Suprapubic skin (tissue), 4 donors: Measurements from ENCODE around the gene PEX10. TPM values are rescaled to one million over a fixed set of nuclear protein-coding genes. Genes with fewer than 3 reads are reported as not detected.

Experiments used
- DNase-seq, 2 donors: peaks; one replicate each; pipeline ENCODE4 v3.0.0-alpha.2; 2019; ENCODE audit warnings: low spot score in 2 of 2
- H3K27ac ChIP-seq: fragments of 200-600 bp; sonication (generic); one replicate; pipeline ENCODE4 v1.5.1; 2019
- H3K27me3 ChIP-seq: fragments of 200-600 bp; sonication (generic); one replicate; pipeline ENCODE4 v1.5.1; 2019
- H3K36me3 ChIP-seq: fragments of 200-600 bp; sonication (generic); one replicate; pipeline ENCODE4 v1.5.1; 2019
- H3K4me1 ChIP-seq: fragments of 200-600 bp; sonication (generic); one replicate; pipeline ENCODE4 v1.5.1; 2019
- H3K4me3 ChIP-seq: fragments of 200-600 bp; sonication (generic); one replicate; pipeline ENCODE4 v1.5.1; 2019; ENCODE audit warnings: mild to moderate bottlenecking
- H3K9me3 ChIP-seq: fragments of 200-600 bp; sonication (generic); one replicate; pipeline ENCODE4 v1.5.1; 2019
- EP300 ChIP-seq: sonication (generic); formaldehyde crosslinking; IDR thresholded peaks from one replicate; pipeline ENCODE4 v1.6.1; 2017; ENCODE audit warnings: antibody characterized with exemption
- POLR2A ChIP-seq, 2 donors: fragments of 450-650 bp; IDR thresholded peaks; one replicate each; pipeline ENCODE4 v1.6.1; 2017; ENCODE audit warnings: antibody characterized with exemption in 2 of 2, mild to moderate bottlenecking in 2 of 2, moderate library complexity in 2 of 2
- POLR2AphosphoS5 ChIP-seq, 3 donors: sonication (generic); formaldehyde crosslinking; IDR thresholded peaks; one replicate each; pipeline ENCODE4 v1.6.1; 2017; ENCODE audit warnings: antibody characterized with exemption in 3 of 3
- whole genome bisulfite sequencing: methylation state at CpG from one replicate; pipeline ENCODE4 v1.1.5; 2018; 5-methylcytosine and 5-hydroxymethylcytosine counted together
- total RNA-seq, 4 donors: library from RNA; depleted of rRNA; stranded (reverse); fragments of >200 nt; gene quantifications; one replicate each; pipeline ENCODE4 v1.1.0, GENCODE V29; 2016
- TF ChIP-seq, protein P1 (sequence below), 2 donors: fragments of 200-600 bp in 1 of 2; fragments of 450-650 bp in 1 of 2; sonication (generic) in 1 of 2; IDR thresholded peaks; one replicate each; pipeline ENCODE4 v1.5.1; 2016 to 2019; ENCODE audit warnings: antibody characterized with exemption in 2 of 2, mild to moderate bottlenecking in 1 of 2, moderate library complexity in 1 of 2

The PEX10 gene
- total RNA-seq, 4 donors from 2014 or later = 16.2 to 39.2 (median 27.3) TPM

DNA sequence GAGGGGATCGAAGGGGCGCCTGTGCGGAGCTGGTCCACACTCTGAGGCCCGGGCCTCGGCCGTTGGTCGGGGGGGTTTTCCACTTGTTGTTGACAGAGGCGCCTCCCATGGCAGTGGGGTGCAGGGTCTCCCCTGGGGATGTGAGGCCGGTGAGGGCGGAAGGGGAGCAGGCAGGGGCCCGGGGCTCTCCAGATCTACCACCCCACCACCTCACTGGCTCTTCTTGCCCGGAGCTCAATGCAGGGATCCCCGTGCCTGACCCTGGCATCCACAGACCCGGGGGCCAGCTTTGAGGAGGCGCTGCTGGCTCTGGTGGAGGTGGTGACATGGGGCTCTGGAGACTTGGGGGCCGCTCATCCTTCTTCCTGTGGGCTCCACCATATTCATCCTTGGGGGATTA is 7.1 kb upstream of the PEX10 start:
- Histone ChIP-seq H3K36me3 (no peaks in the 10 kb centered on the region), H3K9me3 (no peaks in the 10 kb centered on the region), H3K4me1 (peaks cover 30% of the 10 kb centered on the region), H3K27ac (no peak overlapping the region), H3K4me3 (no peak overlapping the region), H3K27me3 (peaks cover 47% of the 10 kb centered on the region)
- TF ChIP-seq, protein P1, sequence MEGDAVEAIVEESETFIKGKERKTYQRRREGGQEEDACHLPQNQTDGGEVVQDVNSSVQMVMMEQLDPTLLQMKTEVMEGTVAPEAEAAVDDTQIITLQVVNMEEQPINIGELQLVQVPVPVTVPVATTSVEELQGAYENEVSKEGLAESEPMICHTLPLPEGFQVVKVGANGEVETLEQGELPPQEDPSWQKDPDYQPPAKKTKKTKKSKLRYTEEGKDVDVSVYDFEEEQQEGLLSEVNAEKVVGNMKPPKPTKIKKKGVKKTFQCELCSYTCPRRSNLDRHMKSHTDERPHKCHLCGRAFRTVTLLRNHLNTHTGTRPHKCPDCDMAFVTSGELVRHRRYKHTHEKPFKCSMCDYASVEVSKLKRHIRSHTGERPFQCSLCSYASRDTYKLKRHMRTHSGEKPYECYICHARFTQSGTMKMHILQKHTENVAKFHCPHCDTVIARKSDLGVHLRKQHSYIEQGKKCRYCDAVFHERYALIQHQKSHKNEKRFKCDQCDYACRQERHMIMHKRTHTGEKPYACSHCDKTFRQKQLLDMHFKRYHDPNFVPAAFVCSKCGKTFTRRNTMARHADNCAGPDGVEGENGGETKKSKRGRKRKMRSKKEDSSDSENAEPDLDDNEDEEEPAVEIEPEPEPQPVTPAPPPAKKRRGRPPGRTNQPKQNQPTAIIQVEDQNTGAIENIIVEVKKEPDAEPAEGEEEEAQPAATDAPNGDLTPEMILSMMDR (IDR thresholded peaks at IDR 0.05) = no peak
- TF ChIP-seq POLR2AphosphoS5 (IDR thresholded peaks at IDR 0.05) (no peak), EP300 (no peak), POLR2A (IDR thresholded peaks at IDR 0.05) (no peak)
- 81% methylated on average over 15 of the region's 16 CpGs for WGBS
- DNase-seq = no peak

DNA sequence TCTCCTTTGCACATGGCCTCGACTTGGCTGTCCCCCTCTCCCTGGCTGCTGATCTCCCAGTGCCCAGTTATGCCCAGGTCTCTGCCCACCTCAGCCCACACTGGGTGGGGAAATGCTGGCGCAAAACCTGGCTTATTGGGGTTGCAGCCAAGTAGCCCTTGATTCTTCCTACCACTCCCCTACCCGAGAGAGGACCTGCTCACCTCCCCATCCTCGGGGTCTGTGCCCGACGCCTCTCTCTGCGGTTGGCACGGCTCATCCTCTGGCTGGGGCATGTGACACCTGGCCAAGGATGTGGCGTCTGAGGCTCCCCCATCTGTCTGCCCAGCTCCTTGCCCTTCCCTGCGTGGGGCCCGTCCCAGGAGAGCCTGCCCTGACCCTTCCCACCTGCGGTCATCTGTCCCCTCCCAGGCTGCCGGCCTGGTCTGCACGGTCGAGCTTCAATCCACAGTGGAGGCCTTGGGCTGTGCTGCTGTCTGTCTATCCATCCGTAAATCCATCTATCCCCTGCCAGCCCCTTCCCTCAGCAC is 6.5 kb upstream of the PEX10 start:
- no peak for DNase-seq
- peaks cover 47% of the 10 kb centered on the region for H3K27me3 ChIP-seq
- no peak overlapping the region for H3K4me3 ChIP-seq
- H3K9me3 ChIP-seq = no peaks in the 10 kb centered on the region
- no peaks in the 10 kb centered on the region for H3K36me3 ChIP-seq
- WGBS = 73% methylated on average over 14 of the region's 16 CpGs
- TF ChIP-seq POLR2A (IDR thresholded peaks at IDR 0.05) = no peak
- TF ChIP-seq EP300 = no peak
- no peak for TF ChIP-seq POLR2AphosphoS5 (IDR thresholded peaks at IDR 0.05)
- TF ChIP-seq, protein P1 (IDR thresholded peaks at IDR 0.05) = no peak
- no peak overlapping the region for H3K27ac ChIP-seq
- H3K4me1 ChIP-seq = peaks cover 36% of the 10 kb centered on the region

DNA sequence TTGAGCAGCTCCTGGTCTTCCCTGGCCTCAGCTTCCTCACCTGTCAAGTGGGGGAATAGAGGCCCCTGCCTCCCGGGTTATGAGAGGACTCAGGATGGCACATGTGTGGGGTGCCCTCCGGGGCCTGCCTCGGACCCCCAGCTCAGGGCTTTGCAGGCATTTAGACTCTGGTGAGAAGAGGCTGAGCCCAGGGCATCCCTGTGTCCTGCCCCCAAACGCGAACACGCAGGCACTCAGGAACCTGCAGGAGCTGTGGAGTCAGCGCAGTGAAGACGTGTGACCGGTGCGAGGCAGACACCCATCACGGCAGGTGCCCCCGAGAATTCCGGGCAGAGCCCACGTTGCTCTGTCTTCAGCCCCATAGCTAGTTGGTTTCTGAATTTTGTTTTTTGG is 5.5 kb upstream of the PEX10 start:
- Histone ChIP-seq H3K36me3 (no peaks in the 10 kb centered on the region), H3K9me3 (no peaks in the 10 kb centered on the region), H3K27ac (no peak overlapping the region), H3K4me1 (peaks cover 45% of the 10 kb centered on the region), H3K4me3 (no peak overlapping the region), H3K27me3 (peaks cover 47% of the 10 kb centered on the region)
- 100% methylated on average over 1 of the region's 14 CpGs for WGBS
- DNase-seq = no peak
- TF ChIP-seq POLR2AphosphoS5 (IDR thresholded peaks at IDR 0.05) (no peak), POLR2A (IDR thresholded peaks at IDR 0.05) (no peak), EP300 (no peak)
- TF ChIP-seq, protein P1 (IDR thresholded peaks at IDR 0.05) = no peak

DNA sequence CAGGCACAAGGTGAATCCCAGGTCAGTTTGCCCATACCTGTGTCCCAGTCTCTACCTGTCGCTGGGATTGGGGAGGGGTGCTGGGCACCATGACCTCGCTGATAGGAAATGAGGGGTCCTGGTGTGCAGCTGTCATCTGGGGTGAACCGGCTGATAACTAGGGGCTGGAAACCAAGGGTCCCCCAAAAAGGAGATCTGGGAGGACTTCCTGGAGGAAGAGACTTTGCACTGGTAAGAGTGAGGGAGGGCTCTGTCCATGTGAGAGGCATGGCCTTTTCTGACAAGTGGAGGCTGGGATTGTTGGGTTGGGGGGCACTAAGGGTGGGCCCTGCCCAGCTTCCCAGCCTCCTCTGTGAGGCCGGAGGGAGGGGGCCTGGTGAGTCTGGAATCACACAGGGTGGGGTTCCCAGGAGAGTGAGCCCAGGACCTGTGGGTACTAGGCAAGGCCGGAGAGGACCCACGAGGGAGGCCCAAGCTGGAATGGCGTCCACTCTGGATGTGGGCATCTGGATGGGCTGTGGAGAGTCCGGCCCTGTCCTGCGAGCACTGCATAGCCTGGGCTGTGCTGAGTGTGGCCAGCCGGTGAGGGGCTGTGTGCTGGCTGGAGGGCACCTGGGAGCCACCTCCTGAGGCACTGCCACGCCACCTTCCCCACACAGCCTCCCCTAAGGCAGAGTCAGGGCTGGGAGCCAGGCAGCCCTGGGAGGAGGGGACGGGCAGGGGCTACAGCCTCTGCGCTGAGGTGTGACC is 4.9 kb upstream of the PEX10 start:
- H3K4me3 ChIP-seq = peak overlapping the region; percentile 25
- peak overlapping the region; percentile 52 for H3K27ac ChIP-seq
- H3K27me3 ChIP-seq = peaks cover 47% of the 10 kb centered on the region
- DNase-seq = no peak
- peaks cover 45% of the 10 kb centered on the region for H3K4me1 ChIP-seq
- TF ChIP-seq EP300 (no peak), POLR2A (IDR thresholded peaks at IDR 0.05) (no peak), POLR2AphosphoS5 (IDR thresholded peaks at IDR 0.05) (no peak)
- TF ChIP-seq, protein P1 (IDR thresholded peaks at IDR 0.05) = no peak
- 87% methylated on average over 9 of the region's 13 CpGs for WGBS
- H3K36me3 ChIP-seq = no peaks in the 10 kb centered on the region
- H3K9me3 ChIP-seq = no peaks in the 10 kb centered on the region

DNA sequence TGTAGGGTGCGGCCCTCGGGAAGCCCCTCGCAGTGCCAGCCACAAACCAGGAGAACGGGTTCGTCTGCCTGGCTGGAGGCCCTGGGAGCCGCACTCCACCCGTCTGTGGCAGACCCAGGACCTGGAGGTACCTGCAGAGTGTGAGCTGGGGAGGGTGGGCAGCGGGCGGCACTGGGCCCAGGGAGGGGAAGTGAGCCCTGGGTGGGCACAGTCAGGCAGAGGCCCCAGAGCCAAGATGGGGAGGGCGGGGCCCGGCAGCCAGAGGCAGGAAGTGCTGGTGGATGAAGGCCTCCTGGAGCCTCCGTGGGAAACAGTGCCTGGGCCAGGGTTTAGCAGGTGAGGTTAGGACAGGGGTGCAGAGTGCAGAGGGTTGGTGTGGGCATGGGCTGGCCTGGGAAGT is 4.0 kb upstream of the PEX10 start:
- no peak for TF ChIP-seq EP300
- TF ChIP-seq POLR2AphosphoS5 (IDR thresholded peaks at IDR 0.05) = no peak
- TF ChIP-seq, protein P1 (IDR thresholded peaks at IDR 0.05) = no peak
- DNase-seq = no peak
- peaks cover 53% of the 10 kb centered on the region for H3K4me1 ChIP-seq
- no peaks in the 10 kb centered on the region for H3K36me3 ChIP-seq
- peaks cover 47% of the 10 kb centered on the region for H3K27me3 ChIP-seq
- WGBS = 5% methylated on average over 6 of the region's 12 CpGs
- no peaks in the 10 kb centered on the region for H3K9me3 ChIP-seq
- peak overlapping the region; percentile 25 for H3K4me3 ChIP-seq
- peak overlapping the region; percentile 52 for H3K27ac ChIP-seq
